ENCODE data around the gene KHK.
"Not testable (repeated sequence)": the region's sequence is repeated elsewhere in the genome, so short reads cannot be mapped to it uniquely, and the experiment has no call there.

The KHK gene

GRCh38 chr2:27097341-27097740, 10.8 kb downstream of the KHK start:
- TF ChIP-seq CTCF (IDR thresholded peaks at IDR 0.05; ENCODE audit: low read depth, low read length, missing control alignments), result no peak
- DNase-seq (ENCODE audit: extremely low read depth, low read depth), result no peak
- no peak overlapping the region for H3K4me3 ChIP-seq (replicated peaks; ENCODE audit: low read depth, low read length)

- no peak for DNase-seq (ENCODE audit: extremely low read depth, low read depth)
- no peak for TF ChIP-seq CTCF (IDR thresholded peaks at IDR 0.05; ENCODE audit: low read depth, low read length, missing control alignments)
Observed at GRCh38 chr2:27099334-27099955, 12.9 kb downstream of the KHK start.

GRCh38 chr2:27100036-27100435, 13.5 kb downstream of the KHK start:
- no peak overlapping the region for H3K4me3 ChIP-seq (replicated peaks; ENCODE audit: low read depth, low read length)
- TF ChIP-seq CTCF (IDR thresholded peaks at IDR 0.05; ENCODE audit: low read depth, low read length, missing control alignments), result no peak
- no peak for DNase-seq (ENCODE audit: extremely low read depth, low read depth)

More at GRCh38 chr2:27099334-27099955, 12.9 kb downstream of the KHK start:
- no peak overlapping the region for H3K4me3 ChIP-seq (replicated peaks; ENCODE audit: low read depth, low read length)

- H3K4me3 ChIP-seq (replicated peaks; ENCODE audit: low read depth, low read length), result no peak overlapping the region
- DNase-seq (ENCODE audit: extremely low read depth, low read depth), result no peak
- TF ChIP-seq CTCF (IDR thresholded peaks at IDR 0.05; ENCODE audit: low read depth, low read length, missing control alignments), result no peak
Observed at GRCh38 chr2:27102329-27102728, 15.8 kb downstream of the KHK start.

GRCh38 chr2:27105981-27106380, 19.4 kb downstream of the KHK start:
- no peak for DNase-seq (ENCODE audit: extremely low read depth, low read depth)
- TF ChIP-seq CTCF (IDR thresholded peaks at IDR 0.05; ENCODE audit: low read depth, low read length, missing control alignments), result no peak
- H3K4me3 ChIP-seq (replicated peaks; ENCODE audit: low read depth, low read length), result no peak overlapping the region

GRCh38 chr2:27108221-27108620, 21.6 kb downstream of the KHK start:
- TF ChIP-seq CTCF (IDR thresholded peaks at IDR 0.05; ENCODE audit: low read depth, low read length, missing control alignments), result no peak
- no peak for DNase-seq (ENCODE audit: extremely low read depth, low read depth)
- no peak overlapping the region for H3K4me3 ChIP-seq (replicated peaks; ENCODE audit: low read depth, low read length)

- TF ChIP-seq CTCF (IDR thresholded peaks at IDR 0.05; ENCODE audit: low read depth, low read length, missing control alignments), result no peak
- no peak overlapping the region for H3K4me3 ChIP-seq (replicated peaks; ENCODE audit: low read depth, low read length)
- DNase-seq (ENCODE audit: extremely low read depth, low read depth), result no peak
Observed at GRCh38 chr2:27109083-27109482, 22.5 kb downstream of the KHK start.

- DNase-seq (ENCODE audit: extremely low read depth, low read depth); H3K4me3 ChIP-seq (replicated peaks; ENCODE audit: low read depth, low read length): not testable (repeated sequence)
Observed at GRCh38 chr2:27110603-27111352, 24.2 kb downstream of the KHK start.

GRCh38 chr2:27111392-27112078, 25.0 kb downstream of the KHK start:
- not testable (repeated sequence) for H3K4me3 ChIP-seq (replicated peaks; ENCODE audit: low read depth, low read length); DNase-seq (ENCODE audit: extremely low read depth, low read depth)
